GM19372 (cell line): ENCODE measurements around the gene ATOH8.
A peak's percentile ranks its signal among the peaks of the same experiment; 100 is the strongest.

Experiments used
- ATAC-seq: cut with Tn5 transposase; IDR thresholded peaks from one replicate; pipeline ENCODE4 v1.9.1; 2021; ENCODE audit warnings: mild to moderate bottlenecking, low read depth, moderate library complexity; ENCODE audit not compliant: unreplicated experiment

Gene ATOH8

DNA sequence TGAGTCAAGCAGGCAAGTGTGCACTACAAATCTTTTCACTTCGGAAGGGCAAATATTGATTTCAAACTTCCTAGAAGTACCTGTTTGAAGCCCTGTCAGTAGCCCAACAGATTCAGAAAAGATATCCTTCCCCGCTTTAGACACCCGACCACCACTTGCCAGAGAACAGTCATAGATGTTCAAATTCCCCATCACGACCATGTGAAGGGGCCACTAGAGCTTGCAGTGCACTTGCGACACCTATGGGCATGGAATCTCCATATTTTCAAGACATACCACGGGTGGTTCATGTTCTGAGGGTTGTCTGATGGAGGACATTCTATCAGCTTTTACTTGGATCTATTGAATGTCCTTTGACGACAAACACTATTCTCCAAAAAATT, 35.8 kb upstream of the ATOH8 start:
- ATAC-seq: no peak

DNA sequence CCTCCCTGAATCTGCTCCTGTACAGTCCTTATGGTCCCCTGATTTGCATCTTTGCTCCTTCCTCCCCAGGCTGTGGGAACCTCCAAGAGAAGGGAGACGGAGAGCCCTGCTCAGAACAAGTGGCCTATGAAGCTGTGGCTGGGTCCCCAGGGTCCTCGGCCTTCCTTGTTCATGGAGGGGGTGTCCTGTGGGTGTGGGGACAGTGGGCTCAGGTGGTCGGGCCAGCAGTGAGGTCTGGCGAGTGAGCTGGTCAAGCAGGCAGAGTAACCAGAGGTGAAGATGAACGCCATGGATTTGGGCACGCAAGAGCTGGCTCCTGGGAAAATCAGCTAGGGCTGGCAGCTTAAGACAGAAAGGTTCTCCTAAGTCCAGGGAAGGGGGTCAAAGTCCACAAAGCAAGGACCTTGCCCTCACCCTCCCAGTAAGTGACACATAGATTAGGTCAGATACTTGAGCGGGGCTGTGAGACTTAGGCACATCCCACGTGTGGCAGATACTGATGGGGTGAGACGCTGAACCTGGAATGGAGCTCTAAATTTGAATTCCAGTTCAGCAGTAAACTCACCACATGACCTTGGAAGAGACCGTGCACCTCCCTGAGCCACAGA, 34.8 kb upstream of the ATOH8 start:
- no peak for ATAC-seq

DNA sequence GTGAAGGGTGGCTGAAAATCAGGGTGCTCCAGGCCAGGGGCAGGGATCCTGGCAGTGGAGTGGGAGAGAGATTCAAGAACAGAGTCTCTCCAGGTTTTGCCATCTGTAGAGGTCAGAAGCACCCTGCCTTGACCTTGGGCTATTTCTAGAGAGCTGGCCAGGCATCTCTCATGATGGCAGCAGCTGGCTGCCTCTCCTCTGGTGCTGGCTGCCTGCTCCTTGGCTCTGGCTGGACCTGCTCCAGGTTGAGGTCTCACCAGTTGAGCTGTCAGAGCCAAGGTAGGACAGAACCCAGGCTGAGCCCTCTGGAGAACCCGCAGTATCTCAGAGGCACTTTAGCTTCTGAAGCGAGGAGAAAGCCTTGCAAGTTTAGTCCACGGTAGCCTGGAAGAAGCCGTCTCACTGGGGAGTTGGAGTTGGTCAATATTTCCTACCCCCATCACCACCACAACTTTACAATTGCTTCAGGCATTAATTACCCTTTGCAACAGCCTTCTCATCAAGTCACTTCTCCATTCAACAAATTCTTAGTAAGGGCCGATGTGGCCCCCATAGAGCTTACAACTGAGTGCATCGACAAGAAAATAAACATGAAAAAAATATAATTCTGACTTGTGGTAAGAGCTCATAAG, 34.1 kb upstream of the ATOH8 start:
- ATAC-seq: no peak

GRCh38 chr2:85720533-85720932, 33.3 kb upstream of the ATOH8 start:
- ATAC-seq: no peak

- ATAC-seq: no peak
Measured at GRCh38 chr2:85721641-85722040, 32.1 kb upstream of the ATOH8 start.

DNA sequence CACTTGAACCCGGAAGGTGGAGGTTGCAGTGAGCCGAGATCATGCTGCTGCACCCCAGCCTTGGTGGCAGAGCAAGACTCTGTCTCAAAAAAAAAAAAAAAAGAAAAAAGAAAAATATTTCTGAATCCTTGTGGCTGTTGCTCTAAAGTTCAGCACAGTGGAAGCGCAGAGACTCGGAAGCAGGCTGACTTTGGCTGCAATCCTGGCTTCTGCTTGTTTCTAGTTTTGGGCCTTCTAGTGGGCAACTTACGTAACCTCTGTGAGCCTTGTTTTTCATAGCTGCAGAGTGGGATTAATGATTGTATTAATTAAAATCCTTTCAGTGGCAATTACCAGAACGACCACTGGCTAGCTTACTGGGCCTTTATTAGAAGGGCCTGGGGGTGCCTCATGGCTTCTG, 31.3 kb upstream of the ATOH8 start:
- ATAC-seq: no peak

DNA sequence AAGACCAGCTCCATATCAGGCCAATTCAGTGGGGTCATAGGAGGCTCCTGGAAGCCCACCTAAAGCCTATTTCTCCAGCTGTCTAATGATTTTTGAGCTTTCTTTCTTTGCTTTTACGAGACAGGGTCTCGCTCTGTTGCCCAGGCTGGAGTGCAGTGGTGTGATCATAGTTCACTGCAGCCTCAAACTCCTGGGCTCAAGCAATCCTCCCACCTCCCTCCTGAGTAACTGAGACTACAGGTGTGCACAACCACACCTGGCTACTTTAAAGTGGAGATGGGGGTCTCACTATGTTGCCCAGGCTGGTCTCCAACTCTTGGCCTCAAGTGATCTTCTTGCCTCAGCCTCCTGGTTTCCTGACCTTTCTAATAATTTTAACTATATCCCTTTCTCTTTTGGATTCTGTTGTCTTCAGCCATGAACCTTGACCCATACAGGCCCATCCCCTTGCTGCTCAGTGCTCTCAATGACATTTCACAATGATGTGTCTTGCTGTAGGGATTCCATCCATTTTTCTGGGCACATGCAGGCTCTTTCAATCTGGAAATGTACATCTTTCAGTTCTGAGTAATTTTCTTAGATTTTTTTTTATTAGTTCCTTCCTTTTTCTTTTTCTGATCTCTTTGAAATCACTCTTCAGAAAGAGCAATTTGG, 30.0 kb upstream of the ATOH8 start:
- no peak for ATAC-seq

DNA sequence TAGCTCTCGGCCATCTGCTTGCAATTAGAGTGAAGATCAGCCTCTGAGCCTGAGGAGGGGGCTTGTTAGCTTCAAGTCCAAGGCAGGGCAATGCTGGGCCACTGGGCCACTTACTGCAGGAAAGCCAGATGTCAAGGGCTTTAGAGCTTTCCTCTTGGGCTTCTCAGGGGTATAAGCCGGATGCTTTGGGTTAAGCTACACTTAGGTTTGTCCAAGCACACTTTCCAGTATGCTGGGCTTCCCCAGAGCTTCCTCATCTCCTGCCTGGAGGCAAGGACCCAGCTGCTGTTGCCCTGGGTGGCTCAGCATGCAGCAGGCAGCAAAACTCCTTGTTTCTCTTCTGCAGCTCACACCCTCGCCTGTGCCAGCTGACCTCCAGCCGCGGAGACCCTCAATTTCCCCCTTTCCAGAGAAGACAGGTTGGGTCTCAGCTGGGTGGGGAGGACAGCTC, 29.0 kb upstream of the ATOH8 start:
- ATAC-seq: no peak

GRCh38 chr2:85725451-85725850, 28.3 kb upstream of the ATOH8 start:
- no peak for ATAC-seq

- no peak for ATAC-seq
Measured at GRCh38 chr2:85727798-85728197, 26.0 kb upstream of the ATOH8 start.

DNA sequence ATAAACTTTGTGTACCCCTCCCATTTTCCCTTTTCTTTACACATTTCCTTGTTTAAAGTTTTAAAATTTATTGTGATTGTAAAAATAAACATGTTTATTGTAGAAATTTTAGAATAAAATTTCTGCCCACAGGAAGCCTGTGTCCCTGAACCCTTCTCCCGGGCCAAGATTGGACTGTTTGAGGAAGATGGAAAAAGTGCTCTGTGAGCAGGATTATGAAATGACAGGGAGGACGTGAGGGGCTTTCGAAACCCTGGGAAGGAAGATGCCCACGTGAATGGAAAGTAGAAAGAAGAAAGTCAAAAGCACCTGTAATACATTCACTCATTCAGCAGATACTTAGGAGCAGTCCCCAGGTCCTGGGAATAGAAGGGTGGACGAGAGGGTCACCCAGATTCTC, 25.4 kb upstream of the ATOH8 start:
- no peak for ATAC-seq

- ATAC-seq: peak; percentile 83
Measured at GRCh38 chr2:85728883-85729824, 24.6 kb upstream of the ATOH8 start.

DNA sequence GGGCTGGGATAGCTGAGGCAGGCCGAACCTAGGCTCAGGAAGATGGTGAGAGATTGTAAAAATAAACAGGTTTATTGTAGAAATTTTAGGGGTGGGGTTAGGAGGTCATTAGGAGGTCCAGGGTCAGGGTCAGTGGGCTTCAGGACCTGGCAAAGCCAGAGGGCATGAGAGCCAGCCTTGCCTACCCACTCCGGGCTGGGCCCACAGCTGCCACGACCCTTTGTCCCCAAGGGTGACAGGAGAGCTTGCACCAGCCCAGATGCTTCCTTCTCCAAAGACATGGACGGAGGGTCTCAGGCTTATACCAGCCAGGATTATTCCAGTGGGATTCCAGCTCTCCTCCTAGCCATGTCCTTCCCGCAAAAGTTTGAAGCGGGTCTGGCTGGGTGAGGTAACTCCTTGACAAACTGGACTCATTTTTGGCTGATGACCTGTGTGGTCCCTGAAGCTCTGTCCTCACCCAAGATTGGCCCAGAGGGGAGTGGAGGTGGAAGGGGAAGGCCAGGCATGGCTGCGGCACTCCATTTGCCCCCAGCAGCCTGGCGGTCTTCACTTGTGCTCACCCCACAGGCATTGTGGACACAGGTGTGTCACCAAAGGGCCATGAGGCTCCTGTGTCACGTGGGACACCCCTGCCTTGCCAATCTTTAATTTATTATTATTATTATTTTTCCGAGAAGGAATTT, 23.8 kb upstream of the ATOH8 start:
- ATAC-seq: no peak

DNA sequence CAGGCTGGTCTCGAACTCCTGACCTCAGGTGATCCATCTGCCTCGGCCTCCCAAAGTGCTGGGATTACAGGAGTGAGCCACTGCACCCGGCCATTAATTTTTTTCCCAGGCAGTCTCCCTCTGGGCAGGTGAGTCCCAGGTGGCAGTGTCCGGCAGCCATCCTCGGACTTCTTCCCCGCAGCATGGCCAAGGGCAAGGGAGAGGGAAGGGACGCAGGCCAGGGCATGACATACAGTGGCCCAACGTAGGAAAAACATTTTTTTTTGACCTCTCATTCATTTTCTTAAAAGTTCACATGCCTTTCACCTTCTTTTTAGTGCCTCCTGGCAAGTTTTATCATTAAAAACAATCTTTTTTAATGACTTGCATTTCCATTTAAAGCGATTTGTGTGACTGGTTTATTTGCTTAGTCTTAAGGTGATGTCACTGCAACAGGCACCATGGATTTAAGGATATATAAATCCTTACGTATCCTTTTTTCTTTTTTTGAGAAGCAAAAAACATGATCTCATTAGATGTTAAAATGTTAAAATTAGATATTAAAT, 23.0 kb upstream of the ATOH8 start:
- no peak for ATAC-seq

GRCh38 chr2:85731606-85732005, 22.2 kb upstream of the ATOH8 start:
- ATAC-seq: no peak

DNA sequence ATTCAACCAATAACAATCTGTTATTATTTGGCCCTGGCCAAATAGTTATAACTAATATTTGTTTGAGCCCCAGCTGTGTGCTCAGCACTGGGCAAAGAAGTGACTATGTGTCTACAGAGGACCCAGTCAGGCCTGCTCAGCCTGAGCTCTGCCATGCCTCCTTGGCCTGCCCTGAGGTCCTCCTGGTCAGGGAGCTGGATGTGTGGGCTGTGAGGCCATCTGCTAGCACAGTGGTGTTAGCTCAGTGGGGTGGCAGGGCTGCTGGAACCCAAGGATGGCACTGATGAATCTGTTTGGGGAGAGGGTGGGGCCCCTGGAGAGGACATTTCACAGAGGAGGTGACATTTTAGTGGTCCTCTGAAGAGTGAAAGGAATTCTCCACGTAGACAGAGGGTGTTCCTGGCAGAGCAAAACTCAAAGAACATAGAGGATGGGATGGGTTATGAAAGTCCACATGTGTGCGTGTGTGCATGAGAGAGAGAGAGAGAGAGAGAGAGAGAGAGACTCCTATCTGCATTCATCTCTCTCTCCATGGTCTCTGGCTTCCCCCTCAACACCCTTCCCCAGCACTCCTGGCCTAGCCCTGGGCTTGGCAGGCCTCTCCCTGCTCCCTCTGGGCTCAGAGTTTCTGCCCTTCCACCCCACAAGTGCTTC, 21.2 kb upstream of the ATOH8 start:
- no peak for ATAC-seq

DNA sequence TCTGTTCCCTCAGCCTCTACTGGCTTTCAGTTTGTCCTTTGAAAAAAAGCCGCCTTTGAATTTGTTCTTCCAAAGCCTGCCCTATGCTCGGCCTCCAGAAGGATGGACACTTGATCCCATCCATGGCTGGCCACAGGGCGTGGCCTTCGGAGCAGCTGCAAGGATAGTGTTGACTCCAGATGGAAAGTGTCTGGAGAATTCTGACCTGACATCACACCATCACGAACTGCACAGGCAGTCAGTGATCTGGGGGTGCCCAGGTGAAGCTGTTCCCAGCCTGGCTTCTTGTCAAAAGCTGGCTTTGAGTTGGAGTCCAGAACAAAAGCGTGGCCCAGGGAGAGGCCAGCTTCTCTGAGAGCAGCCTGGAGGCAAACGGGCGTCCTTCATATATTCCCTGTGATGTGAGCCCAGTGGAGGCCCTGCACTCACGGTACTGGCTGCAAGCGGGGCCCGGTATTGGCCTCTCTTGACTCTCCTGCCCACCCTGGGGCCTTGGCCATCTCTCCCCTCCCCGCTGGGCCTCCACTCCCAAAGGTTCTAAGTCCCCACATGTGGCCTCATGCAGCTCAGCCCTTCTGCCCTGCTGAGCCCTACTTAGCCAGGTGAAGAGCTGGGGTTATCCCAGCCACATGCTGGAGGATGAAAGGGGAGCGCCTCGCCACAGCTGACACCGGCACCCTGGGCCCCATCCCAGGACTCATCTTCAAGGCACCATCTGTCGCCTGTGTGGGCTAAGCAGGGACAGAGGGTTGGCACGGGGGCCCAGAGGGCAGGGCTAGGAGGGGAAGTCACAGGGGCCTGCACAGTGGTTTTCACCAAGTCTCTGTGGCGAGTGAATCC, 20.4 kb upstream of the ATOH8 start:
- ATAC-seq: no peak

DNA sequence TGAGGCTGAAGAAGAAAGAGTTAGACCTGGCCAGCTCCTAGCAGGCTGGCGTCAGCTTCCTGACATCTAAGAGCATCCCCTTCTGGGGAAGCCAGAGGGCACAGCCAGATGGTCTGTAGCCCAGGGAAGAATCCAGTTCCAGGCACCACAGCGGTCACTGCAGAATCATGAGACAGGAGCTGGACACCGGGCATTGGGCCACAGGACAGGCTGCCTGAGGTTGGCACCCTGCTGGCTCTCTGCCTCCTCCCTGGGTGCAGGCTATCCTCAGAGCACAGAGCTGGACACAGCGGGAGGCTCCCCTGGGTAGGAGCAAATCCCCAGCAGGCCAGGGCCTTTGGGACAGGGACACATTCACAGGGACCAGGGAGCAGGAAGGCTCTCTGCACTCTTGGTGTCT, 19.8 kb upstream of the ATOH8 start:
- ATAC-seq: no peak
